ENCODE measurements around the gene TLCD5.

Gene TLCD5

GRCh38 chr11:120337355-120338106, 12.4 kb downstream of the TLCD5 start:
- no peak for TF ChIP-seq CTCF (IDR thresholded peaks at IDR 0.05)
- Histone ChIP-seq H3K36me3 (no peaks in the 10 kb centered on the region), H3K4me3 (ENCODE audit: low read depth in 1 of 2, low read length in 1 of 2) (peak overlapping the region; percentile 59 to 72), H3K4me1 (ENCODE audit: control insufficient read depth in 1 of 2, insufficient read depth in 1 of 2, low read depth in 1 of 2, low read length in 1 of 2) (peaks cover 11 to 29% of the 10 kb centered on the region in 2 experiments), H3K27me3 (peaks cover 100% of the 10 kb centered on the region), H3K27ac (no peak overlapping the region), H3K9me3 (no peaks in the 10 kb centered on the region)

DNA sequence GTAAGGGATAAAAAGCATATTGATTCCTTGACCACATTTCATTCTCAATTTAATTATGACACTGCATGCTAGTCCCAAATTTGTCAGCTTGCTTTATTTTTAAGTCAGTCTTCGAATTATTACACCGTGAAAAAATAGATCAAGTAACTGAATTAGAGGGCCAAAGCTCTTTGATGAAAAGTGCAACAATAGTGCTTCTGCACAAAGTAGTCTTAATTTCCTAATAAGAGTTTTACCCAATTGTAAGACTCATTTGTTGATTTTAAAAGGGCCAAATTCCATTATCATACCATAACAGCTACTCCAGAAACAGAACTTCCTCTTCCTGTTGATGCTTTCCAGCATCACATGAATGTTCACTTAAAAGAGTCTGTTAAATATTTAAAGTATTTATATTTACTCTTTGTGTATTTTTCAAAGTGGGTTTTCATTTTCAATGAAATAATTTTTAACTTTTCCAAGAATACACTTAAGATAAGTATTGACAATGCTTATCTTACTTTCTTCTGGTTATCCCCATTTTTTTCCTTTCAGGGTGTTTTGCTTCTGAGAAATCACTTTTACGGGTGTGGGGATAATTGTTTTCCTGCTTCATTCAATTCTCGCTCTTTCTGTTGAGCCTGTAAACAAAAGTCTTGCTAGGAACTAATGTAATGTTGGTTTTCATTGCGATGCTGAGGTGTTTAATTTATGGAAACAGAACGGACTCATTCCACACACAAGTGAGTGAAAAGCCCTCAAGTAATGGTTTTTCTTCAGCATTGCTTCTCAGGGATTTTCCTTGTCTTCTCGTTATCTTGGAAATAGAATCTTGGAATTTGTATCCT, 13.2 kb downstream of the TLCD5 start:
- TF ChIP-seq CTCF (IDR thresholded peaks at IDR 0.05) = no peak
- Histone ChIP-seq H3K4me3 (ENCODE audit: low read depth in 1 of 2, low read length in 1 of 2) (no peak overlapping the region), H3K27ac (no peak overlapping the region), H3K27me3 (peaks cover 100% of the 10 kb centered on the region), H3K4me1 (ENCODE audit: control insufficient read depth in 1 of 2, insufficient read depth in 1 of 2, low read depth in 1 of 2, low read length in 1 of 2) (peaks cover 11 to 29% of the 10 kb centered on the region in 2 experiments), H3K9me3 (no peaks in the 10 kb centered on the region), H3K36me3 (no peaks in the 10 kb centered on the region)

GRCh38 chr11:120339394-120339890, 14.3 kb downstream of the TLCD5 start:
- Histone ChIP-seq H3K9me3 (no peaks in the 10 kb centered on the region), H3K36me3 (no peaks in the 10 kb centered on the region), H3K27ac (no peak overlapping the region), H3K27me3 (peaks cover 100% of the 10 kb centered on the region), H3K4me1 (ENCODE audit: control insufficient read depth in 1 of 2, insufficient read depth in 1 of 2, low read depth in 1 of 2, low read length in 1 of 2) (peaks cover 11 to 32% of the 10 kb centered on the region in 2 experiments), H3K4me3 (ENCODE audit: low read depth in 1 of 2, low read length in 1 of 2) (no peak overlapping the region)
- TF ChIP-seq CTCF (IDR thresholded peaks at IDR 0.05) = no peak

DNA sequence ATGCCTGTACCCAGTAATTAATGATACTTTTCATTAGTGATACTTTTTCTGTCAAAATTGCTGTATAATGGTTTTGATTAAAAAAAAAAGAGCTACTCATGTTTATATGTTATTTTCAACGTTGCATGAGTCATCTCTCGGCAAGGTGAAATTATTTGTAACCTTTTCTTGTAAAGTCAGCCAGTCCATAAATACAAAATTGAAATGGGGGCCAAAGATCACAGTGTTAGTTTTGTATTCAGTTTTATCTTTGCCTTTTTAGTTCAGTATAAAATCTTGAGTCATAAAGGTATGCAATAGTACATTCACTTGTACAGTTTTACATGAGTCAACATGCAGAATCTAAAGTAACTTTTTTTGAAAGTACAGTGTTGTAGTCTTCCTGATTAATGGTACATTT, 15.4 kb downstream of the TLCD5 start:
- Histone ChIP-seq H3K27ac (no peak overlapping the region), H3K9me3 (no peaks in the 10 kb centered on the region), H3K4me1 (ENCODE audit: control insufficient read depth in 1 of 2, insufficient read depth in 1 of 2, low read depth in 1 of 2, low read length in 1 of 2) (peaks cover 11 to 27% of the 10 kb centered on the region in 2 experiments), H3K4me3 (ENCODE audit: low read depth in 1 of 2, low read length in 1 of 2) (no peak overlapping the region), H3K27me3 (peaks cover 100% of the 10 kb centered on the region), H3K36me3 (no peaks in the 10 kb centered on the region)
- no peak for TF ChIP-seq CTCF (IDR thresholded peaks at IDR 0.05)

- Histone ChIP-seq H3K27me3 (peaks cover 100% of the 10 kb centered on the region), H3K9me3 (no peaks in the 10 kb centered on the region), H3K36me3 (no peaks in the 10 kb centered on the region), H3K4me3 (ENCODE audit: low read depth in 1 of 2, low read length in 1 of 2) (no peak overlapping the region), H3K4me1 (ENCODE audit: control insufficient read depth in 1 of 2, insufficient read depth in 1 of 2, low read depth in 1 of 2, low read length in 1 of 2) (peaks cover under 1 to 12% of the 10 kb centered on the region in 2 experiments), H3K27ac (no peak overlapping the region)
- no peak for TF ChIP-seq CTCF (IDR thresholded peaks at IDR 0.05)
Observed at GRCh38 chr11:120342226-120342625, 17.1 kb downstream of the TLCD5 start.

All from neutrophil (primary cell).